Tibial artery (tissue), 4 donors: ENCODE measurements around the gene ME1.
A peak's percentile ranks its signal among the peaks of the same experiment; 100 is the strongest.

Source experiments
- DNase-seq, 2 donors: peaks; one replicate each; pipeline ENCODE4 v3.0.0-alpha.2; 2019
- H3K27ac ChIP-seq, 2 donors: fragments of 200-600 bp; sonication (generic) in 1 of 2; 1 replicate in 1 of 2; 2 replicates in 1 of 2; pipeline ENCODE4 v1.5.1; 2018 to 2019; ENCODE audit warnings: mild to moderate bottlenecking in 1 of 2
- H3K27me3 ChIP-seq, 2 donors: fragments of 200-600 bp; sonication (generic) in 1 of 2; one replicate each; pipeline versions ENCODE4 v1.5.1 to v1.6.0; 2016 to 2019
- H3K36me3 ChIP-seq, 3 donors: fragments of 200-600 bp; sonication (generic) in 2 of 3; one replicate each; pipeline ENCODE4 v1.5.1; 2016 to 2019; ENCODE audit warnings: mild to moderate bottlenecking in 2 of 3
- H3K4me1 ChIP-seq, 4 donors: fragments of 200-600 bp; sonication (generic) in 2 of 4; 1 replicate in 3 of 4; 2 replicates in 1 of 4; pipeline ENCODE4 v1.5.1; 2016 to 2019
- H3K4me3 ChIP-seq, 2 donors: fragments of 200-600 bp; sonication (generic) in 1 of 2; 1 replicate in 1 of 2; 2 replicates in 1 of 2; pipeline ENCODE4 v1.5.1; 2018 to 2019; ENCODE audit warnings: mild to moderate bottlenecking in 2 of 2
- H3K9me3 ChIP-seq, 3 donors: fragments of 200-600 bp; sonication (generic) in 1 of 3; one replicate each; pipeline ENCODE4 v1.5.1; 2016 to 2019
- CTCF ChIP-seq, 2 experiments: fragments of 200-600 bp in 1 of 2; fragments of 450-650 bp in 1 of 2; IDR thresholded peaks; one replicate each; pipeline ENCODE4 v1.5.1; 2017 to 2019; ENCODE audit warnings: antibody characterized with exemption in 2 of 2, mild to moderate bottlenecking in 1 of 2, moderate library complexity in 1 of 2
- intact Hi-C: fragments of 100-400 bp; cut with DNase I; formaldehyde crosslinking; loops from one replicate; pipeline ENCODE4 v1.15.0; 2023; ENCODE audit warnings: low total_unique reads

Gene ME1

GRCh38 chr6:83221889-83222479 lies 208.9 kb downstream of the ME1 start:
- DNase-seq, result no peak
- Histone ChIP-seq H3K4me1 (peaks cover 0 to 17% (median 1%) of the 10 kb centered on the region in 4 donors), H3K27me3 (no peaks in the 10 kb centered on the region), H3K27ac (no peak overlapping the region), H3K9me3 (no peaks in the 10 kb centered on the region), H3K4me3 (no peak overlapping the region), H3K36me3 (no peaks in the 10 kb centered on the region)
- intact Hi-C loops, result loop anchor here (5.0 kb wide), 1 partner anchor 290 kb away; the partner anchor contains the start of gene PRSS35
- TF ChIP-seq CTCF (IDR thresholded peaks at IDR 0.05), result peak; percentile 45 to 58

- H3K27ac ChIP-seq, result no peak overlapping the region
- H3K36me3 ChIP-seq, result no peaks in the 10 kb centered on the region
- intact Hi-C loops, result loop anchor here (5.0 kb wide), 1 partner anchor 291 kb away; the partner anchor contains the start of gene PRSS35
- no peaks in the 10 kb centered on the region for H3K9me3 ChIP-seq
- H3K4me1 ChIP-seq, result peaks cover 0 to 10% (median 0%) of the 10 kb centered on the region in 4 donors
- no peak overlapping the region for H3K4me3 ChIP-seq
- no peaks in the 10 kb centered on the region for H3K27me3 ChIP-seq
- TF ChIP-seq CTCF (IDR thresholded peaks at IDR 0.05), result no peak
- DNase-seq, result no peak
Measured at GRCh38 chr6:83221276-83221675, 209.6 kb downstream of the ME1 start.

GRCh38 chr6:83220121-83220520 lies 210.7 kb downstream of the ME1 start:
- H3K9me3 ChIP-seq, result no peaks in the 10 kb centered on the region
- intact Hi-C loops, result loop anchor here (5.0 kb wide), 1 partner anchor 292 kb away; the partner anchor contains the start of gene PRSS35

GRCh38 chr6:83218646-83219045 lies 212.2 kb downstream of the ME1 start:
- no peaks in the 10 kb centered on the region for H3K4me1 ChIP-seq
- H3K36me3 ChIP-seq, result no peaks in the 10 kb centered on the region
- no peak overlapping the region for H3K4me3 ChIP-seq
- no peaks in the 10 kb centered on the region for H3K9me3 ChIP-seq
- no peak for DNase-seq
- TF ChIP-seq CTCF (IDR thresholded peaks at IDR 0.05), result no peak
- no peak overlapping the region for H3K27ac ChIP-seq
- no peaks in the 10 kb centered on the region for H3K27me3 ChIP-seq
- intact Hi-C loops, result loop anchor here (2.0 kb wide), 1 partner anchor 152 kb away; the partner anchor contains the start of gene DOP1A

More at GRCh38 chr6:83220121-83220520, 210.7 kb downstream of the ME1 start:
- Histone ChIP-seq H3K4me3 (no peak overlapping the region), H3K36me3 (no peaks in the 10 kb centered on the region), H3K4me1 (no peaks in the 10 kb centered on the region), H3K27me3 (no peaks in the 10 kb centered on the region), H3K27ac (no peak overlapping the region)
- no peak for DNase-seq
- no peak for TF ChIP-seq CTCF (IDR thresholded peaks at IDR 0.05)

GRCh38 chr6:83216806-83217205 lies 214.0 kb downstream of the ME1 start:
- Histone ChIP-seq H3K36me3 (no peaks in the 10 kb centered on the region), H3K27ac (no peak overlapping the region), H3K27me3 (no peaks in the 10 kb centered on the region), H3K9me3 (no peaks in the 10 kb centered on the region), H3K4me1 (no peaks in the 10 kb centered on the region), H3K4me3 (no peak overlapping the region)
- intact Hi-C loops, result no loop called here
- DNase-seq, result no peak
- TF ChIP-seq CTCF (IDR thresholded peaks at IDR 0.05), result no peak
